Activated CD4-positive, alpha-beta T cell treated with anti-CD3 and anti-CD28 coated beads, Interleukin-2, amount 10 ng/mL, durations not matched to agents 7 days and 5 days (primary cell): ENCODE measurements around the gene UMAD1. TPM values are rescaled to one million over a fixed set of nuclear protein-coding genes. Genes with fewer than 3 reads are reported as not detected.

Experiments used
- CTCF ChIA-PET: fragments of 350-600 bp; sonication (Branson Sonifier 250); formaldehyde crosslinking; loops from one replicate; lab custom pipeline; 2021; ENCODE audit warnings: antibody characterized with exemption; lab: Charles Lee
- POLR2A ChIA-PET: fragments of 350-600 bp; sonication (Branson Sonifier 250); formaldehyde crosslinking; loops from one replicate; lab custom pipeline; 2021; ENCODE audit warnings: antibody characterized with exemption; lab: Charles Lee
- DNase-seq: peaks from one replicate; pipeline ENCODE4 v3.0.0-alpha.2; 2020
- H3K27ac Mint-ChIP-seq: one replicate; pipeline ENCODE4 v1.8.0; 2021; ENCODE audit warnings: mild to moderate bottlenecking, moderate library complexity, mixed read lengths
- H3K27me3 Mint-ChIP-seq: one replicate; pipeline ENCODE4 v1.8.0; 2021; ENCODE audit warnings: mixed read lengths
- H3K36me3 Mint-ChIP-seq: one replicate; pipeline ENCODE4 v1.8.0; 2021; ENCODE audit warnings: low read depth, mixed read lengths
- H3K4me1 Mint-ChIP-seq: one replicate; pipeline ENCODE4 v1.8.0; 2021; ENCODE audit warnings: mixed read lengths
- H3K4me3 Mint-ChIP-seq: one replicate; pipeline ENCODE4 v1.8.0; 2021; ENCODE audit warnings: mild to moderate bottlenecking, moderate library complexity, mixed read lengths
- H3K9me3 Mint-ChIP-seq: one replicate; pipeline ENCODE4 v1.8.0; 2021; ENCODE audit warnings: mixed read lengths
- total RNA-seq, 2 experiments: library from RNA; stranded (reverse); gene quantifications; one replicate each; pipeline ENCODE4 v1.2.3, GENCODE V29; 2021

The UMAD1 gene
- total RNA-seq, 2 experiments from 2014 or later = 16.3 to 16.4 TPM

- Mint-ChIP-seq H3K4me1 (peaks cover 20% of the 10 kb centered on the region), H3K4me3 (no peak overlapping the region), H3K9me3 (peaks cover 6% of the 10 kb centered on the region), H3K36me3 (peaks cover 9% of the 10 kb centered on the region), H3K27ac (peak overlapping the region; percentile 16), H3K27me3 (no peaks in the 10 kb centered on the region)
- POLR2A ChIA-PET = no interaction called here
- DNase-seq = peak; percentile 67
- CTCF ChIA-PET = interaction anchor here (0.6 to 2.0 kb wide), 14 partner anchors 11 to 1196 kb away, joined by 3 to 12 read pairs (median 4); no protein-coding TSS in a partner anchor
These were observed 40.8 kb downstream of the UMAD1 start for GRCh38 chr7:7681191-7681935.

DNA sequence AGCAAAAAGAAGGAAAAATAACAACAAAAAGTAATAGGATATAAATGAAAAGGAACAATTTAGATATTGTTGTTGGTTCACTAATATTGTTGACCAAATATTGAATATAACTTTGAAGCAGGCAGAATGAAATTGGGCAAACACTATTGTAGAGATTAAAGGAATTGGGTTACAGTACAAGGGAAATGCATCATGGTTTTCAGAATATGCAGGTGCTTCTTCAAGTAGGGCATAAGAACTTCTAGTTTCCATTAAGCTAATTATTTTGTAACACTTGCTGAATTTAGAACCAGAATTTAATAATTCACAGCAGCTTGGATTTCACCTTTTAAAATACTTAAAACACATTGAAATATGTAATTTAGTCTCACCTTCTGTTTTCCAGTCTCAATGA, 41.4 kb downstream of the UMAD1 start:
- no peak for DNase-seq
- ChIA-PET CTCF (interaction anchor here (0.8 to 2.0 kb wide), 7 partner anchors 11 to 508 kb away, joined by 3 to 12 read pairs (median 4); no protein-coding TSS in a partner anchor), POLR2A (no interaction called here)
- no peaks in the 10 kb centered on the region for H3K27me3 Mint-ChIP-seq
- H3K4me3 Mint-ChIP-seq = no peak overlapping the region
- no peak overlapping the region for H3K27ac Mint-ChIP-seq
- H3K36me3 Mint-ChIP-seq = peaks cover 9% of the 10 kb centered on the region
- peaks cover 6% of the 10 kb centered on the region for H3K9me3 Mint-ChIP-seq
- peaks cover 22% of the 10 kb centered on the region for H3K4me1 Mint-ChIP-seq

DNA sequence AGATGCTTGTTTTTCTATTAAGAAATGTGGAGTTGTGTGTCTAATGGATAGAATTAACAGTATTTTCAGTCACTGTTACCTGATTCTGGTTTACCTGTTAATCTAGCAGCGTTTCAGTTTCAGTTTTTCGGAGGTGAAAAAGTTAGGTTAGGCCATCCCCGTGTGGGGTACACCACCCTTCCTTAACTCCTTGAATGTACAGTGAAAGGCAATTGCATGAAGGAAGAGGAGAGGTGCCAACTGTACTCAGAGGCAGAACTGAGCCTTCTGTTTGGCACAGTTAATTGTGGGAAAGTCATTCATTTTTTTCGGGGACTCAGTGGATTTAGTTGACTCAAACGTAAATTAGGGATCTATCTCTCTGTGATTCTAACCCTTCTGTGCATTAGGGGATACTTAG, 42.3 kb downstream of the UMAD1 start:
- DNase-seq = no peak
- Mint-ChIP-seq H3K4me3 (no peak overlapping the region), H3K27me3 (no peaks in the 10 kb centered on the region), H3K27ac (no peak overlapping the region), H3K9me3 (peaks cover 2% of the 10 kb centered on the region), H3K4me1 (peaks cover 24% of the 10 kb centered on the region), H3K36me3 (peaks cover 5% of the 10 kb centered on the region)
- CTCF ChIA-PET = no interaction called here
- POLR2A ChIA-PET = no interaction called here

DNA sequence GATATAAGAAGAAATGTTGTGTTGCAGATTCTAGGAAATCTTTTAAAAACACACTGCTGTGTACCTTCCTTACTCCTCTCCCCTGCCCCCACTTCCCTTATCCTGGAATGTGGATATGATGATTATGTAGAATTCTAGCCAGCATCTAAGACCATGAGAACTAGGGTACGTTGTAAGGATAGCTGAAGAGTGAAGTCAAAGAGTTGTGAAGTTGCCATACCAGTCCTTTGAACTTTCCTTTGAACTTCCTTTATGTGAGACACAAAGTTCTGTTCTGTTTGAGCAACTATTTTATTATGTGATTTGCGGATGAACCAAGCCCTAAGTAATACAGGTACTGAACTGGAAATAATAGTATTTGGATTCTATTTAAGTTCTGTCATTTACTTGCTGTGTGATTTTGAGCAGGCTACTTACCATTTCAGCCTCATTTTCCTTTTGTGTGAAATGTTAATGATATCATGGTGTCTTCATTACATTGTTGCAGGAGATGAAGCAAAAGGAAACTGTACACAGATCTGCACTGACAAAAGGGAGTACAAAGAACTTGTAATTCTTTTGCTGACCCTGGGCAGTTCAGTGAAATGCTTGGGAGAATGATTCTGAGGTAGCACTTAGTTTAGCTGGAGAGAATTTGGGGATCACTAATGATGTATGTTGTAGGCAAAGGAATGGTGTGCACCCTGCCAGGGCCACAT, 46.4 kb downstream of the UMAD1 start:
- ChIA-PET POLR2A (no interaction called here), CTCF (interaction anchor here (1.2 kb wide), 1 partner anchor 32 kb away, joined by 3 read pairs; the partner anchor contains the start of gene RPA3)
- no peaks in the 10 kb centered on the region for H3K27me3 Mint-ChIP-seq
- H3K9me3 Mint-ChIP-seq = no peaks in the 10 kb centered on the region
- no peak overlapping the region for H3K4me3 Mint-ChIP-seq
- H3K36me3 Mint-ChIP-seq = peaks cover 3% of the 10 kb centered on the region
- no peak overlapping the region for H3K27ac Mint-ChIP-seq
- peaks cover 14% of the 10 kb centered on the region for H3K4me1 Mint-ChIP-seq
- DNase-seq = no peak

DNA sequence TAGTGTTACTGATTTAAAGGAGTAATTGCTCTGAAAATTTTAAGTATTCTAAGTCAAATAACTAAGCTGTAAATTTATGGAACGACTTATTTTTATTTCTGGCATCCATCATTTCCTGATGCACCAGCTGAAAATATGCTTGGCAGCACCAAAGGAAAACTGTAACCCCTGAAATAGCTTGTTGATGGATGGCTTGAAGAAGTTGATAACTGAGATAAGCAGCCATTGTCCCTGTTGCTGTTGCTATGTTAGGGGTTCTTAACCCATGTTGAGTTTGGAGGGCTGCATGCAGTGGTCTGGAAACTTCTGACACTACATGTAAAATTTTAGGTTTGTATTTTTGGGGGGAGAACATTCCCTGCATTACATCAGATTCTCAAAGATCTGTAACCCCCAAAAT, 47.2 kb downstream of the UMAD1 start:
- H3K36me3 Mint-ChIP-seq = peaks cover 3% of the 10 kb centered on the region
- H3K4me3 Mint-ChIP-seq = no peak overlapping the region
- H3K27me3 Mint-ChIP-seq = no peaks in the 10 kb centered on the region
- CTCF ChIA-PET = interaction anchor here (0.6 to 1.2 kb wide), 4 partner anchors 15 to 84 kb away, joined by 3 to 4 read pairs (median 3); partner anchors contain the start of gene RPA3
- peaks cover 8% of the 10 kb centered on the region for H3K4me1 Mint-ChIP-seq
- POLR2A ChIA-PET = no interaction called here
- DNase-seq = no peak
- no peaks in the 10 kb centered on the region for H3K9me3 Mint-ChIP-seq
- H3K27ac Mint-ChIP-seq = no peak overlapping the region

DNA sequence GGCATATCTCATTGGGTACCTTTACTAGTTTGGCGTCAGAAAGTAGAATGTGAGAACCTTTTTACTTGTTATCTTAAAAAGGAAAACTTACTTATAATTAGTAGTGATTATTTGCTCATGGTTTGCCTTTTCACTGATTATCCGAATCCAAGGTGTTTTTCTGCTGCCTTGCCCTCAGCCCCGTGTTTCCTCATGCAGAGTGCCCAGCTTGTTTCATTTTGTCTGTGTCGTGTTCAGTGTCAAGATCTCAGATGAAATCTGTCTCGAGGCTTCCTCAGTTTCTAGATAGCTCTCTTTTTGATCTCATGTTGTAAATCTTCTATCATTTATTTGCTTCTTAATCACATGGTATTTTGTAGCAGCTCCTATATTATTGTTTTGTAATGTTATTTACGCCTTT, 47.8 kb downstream of the UMAD1 start:
- Mint-ChIP-seq H3K4me3 (no peak overlapping the region), H3K27me3 (no peaks in the 10 kb centered on the region), H3K27ac (no peak overlapping the region), H3K36me3 (peaks cover 3% of the 10 kb centered on the region), H3K9me3 (no peaks in the 10 kb centered on the region), H3K4me1 (peaks cover 4% of the 10 kb centered on the region)
- ChIA-PET POLR2A (no interaction called here), CTCF (interaction anchor here (0.6 to 1.2 kb wide), 4 partner anchors 15 to 83 kb away, joined by 3 to 4 read pairs (median 3); partner anchors contain the start of gene RPA3)
- DNase-seq = no peak

GRCh38 chr7:7688956-7689355, 48.4 kb downstream of the UMAD1 start:
- ChIA-PET POLR2A (no interaction called here), CTCF (interaction anchor here (1.1 kb wide), 1 partner anchor 14 kb away, joined by 3 read pairs; no protein-coding TSS in a partner anchor)
- no peak for DNase-seq
- H3K4me1 Mint-ChIP-seq = peaks cover 4% of the 10 kb centered on the region
- peaks cover 2% of the 10 kb centered on the region for H3K36me3 Mint-ChIP-seq
- H3K27me3 Mint-ChIP-seq = no peaks in the 10 kb centered on the region
- H3K4me3 Mint-ChIP-seq = no peak overlapping the region
- no peaks in the 10 kb centered on the region for H3K9me3 Mint-ChIP-seq
- H3K27ac Mint-ChIP-seq = no peak overlapping the region

DNA sequence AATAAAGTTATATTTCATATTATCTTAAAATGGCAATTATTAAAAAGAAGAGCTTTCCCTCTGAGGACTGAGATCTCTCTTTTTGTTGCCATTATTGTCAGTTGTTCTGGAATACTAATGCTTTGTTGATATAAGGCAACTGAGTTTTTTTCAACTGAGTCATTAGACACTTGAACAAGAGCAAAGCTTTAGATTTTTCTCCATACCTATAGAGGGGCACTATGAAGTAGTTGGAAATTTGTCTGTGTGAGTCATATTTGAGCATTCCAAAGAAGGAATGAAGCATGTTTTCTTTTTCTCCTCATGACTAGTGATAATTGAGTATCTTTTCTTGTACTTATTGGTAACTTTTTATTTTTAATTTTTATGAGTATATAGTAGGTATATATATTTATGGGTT, 53.3 kb downstream of the UMAD1 start:
- Mint-ChIP-seq H3K4me1 (no peaks in the 10 kb centered on the region), H3K27ac (no peak overlapping the region), H3K4me3 (no peak overlapping the region), H3K36me3 (peaks cover 3% of the 10 kb centered on the region), H3K9me3 (no peaks in the 10 kb centered on the region), H3K27me3 (no peaks in the 10 kb centered on the region)
- ChIA-PET POLR2A (interaction anchor here (0.7 kb wide), 1 partner anchor 39 kb away, joined by 4 read pairs; no protein-coding TSS in a partner anchor), CTCF (interaction anchor here (2.0 kb wide), 1 partner anchor 12 kb away, joined by 12 read pairs; no protein-coding TSS in a partner anchor)
- DNase-seq = no peak

DNA sequence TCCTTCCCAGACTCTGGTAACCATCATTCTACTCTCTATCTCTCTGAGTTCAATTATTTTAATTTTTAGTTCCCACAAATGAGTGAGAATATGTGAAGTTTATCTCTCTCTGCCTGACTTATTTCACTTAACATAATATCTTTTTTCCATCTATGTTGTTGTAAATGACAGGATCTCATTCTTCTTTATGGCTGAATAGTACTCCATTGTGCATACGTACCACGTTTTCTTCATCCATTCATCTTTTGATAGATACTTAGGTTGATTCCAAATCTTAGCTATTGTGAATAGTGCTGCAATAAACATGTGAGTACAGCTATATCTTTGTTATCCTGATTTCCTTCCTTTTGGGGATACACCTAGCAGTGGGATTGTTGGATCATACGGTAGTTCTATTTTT, 54.0 kb downstream of the UMAD1 start:
- Mint-ChIP-seq H3K27ac (no peak overlapping the region), H3K27me3 (no peaks in the 10 kb centered on the region), H3K4me1 (peaks cover 2% of the 10 kb centered on the region), H3K36me3 (peaks cover 3% of the 10 kb centered on the region), H3K4me3 (no peak overlapping the region), H3K9me3 (no peaks in the 10 kb centered on the region)
- DNase-seq = no peak
- ChIA-PET POLR2A (no interaction called here), CTCF (interaction anchor here (0.9 kb wide), 1 partner anchor 521 kb away, joined by 3 read pairs; no protein-coding TSS in a partner anchor)

DNA sequence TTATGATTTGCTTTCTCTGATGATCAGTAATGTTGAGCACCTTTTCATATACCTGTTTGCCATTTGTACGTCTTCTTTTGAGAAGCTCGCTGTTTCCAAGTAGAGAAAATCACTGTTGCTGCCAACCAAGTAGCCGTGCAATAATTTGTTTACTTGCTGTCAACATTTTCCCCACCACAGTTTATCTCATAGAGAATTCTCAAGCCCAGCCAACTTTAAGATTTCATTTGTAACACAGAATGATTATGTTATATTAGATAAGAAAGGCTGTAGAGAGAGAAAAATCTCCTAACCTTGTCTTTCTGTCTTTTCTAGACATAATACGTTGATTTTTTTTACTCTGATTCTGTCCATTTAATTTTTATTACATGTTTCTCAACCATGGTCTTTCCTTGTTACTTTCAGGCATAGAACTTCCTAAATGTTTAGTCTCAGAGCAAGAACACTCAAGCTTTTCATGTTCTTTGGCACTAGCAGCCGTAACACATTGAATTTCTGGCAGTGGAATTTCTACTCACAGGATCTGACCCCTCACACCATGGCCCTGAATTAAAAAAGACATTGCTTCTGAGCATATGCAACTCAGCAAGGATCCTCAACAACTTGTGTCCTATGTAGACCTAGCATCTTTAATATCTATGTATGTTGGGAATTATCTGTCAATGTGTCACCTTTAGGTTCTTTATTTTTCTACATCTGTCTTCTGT, 54.7 kb downstream of the UMAD1 start:
- Mint-ChIP-seq H3K9me3 (no peaks in the 10 kb centered on the region), H3K27me3 (no peaks in the 10 kb centered on the region), H3K27ac (no peak overlapping the region), H3K4me1 (peaks cover 6% of the 10 kb centered on the region), H3K4me3 (no peak overlapping the region), H3K36me3 (peaks cover 3% of the 10 kb centered on the region)
- ChIA-PET POLR2A (no interaction called here), CTCF (interaction anchor here (0.9 kb wide), 1 partner anchor 520 kb away, joined by 3 read pairs; no protein-coding TSS in a partner anchor)
- DNase-seq = no peak

GRCh38 chr7:7696458-7697119, 56.0 kb downstream of the UMAD1 start:
- H3K4me3 Mint-ChIP-seq = no peak overlapping the region
- H3K36me3 Mint-ChIP-seq = peaks cover 3% of the 10 kb centered on the region
- H3K27me3 Mint-ChIP-seq = no peaks in the 10 kb centered on the region
- ChIA-PET POLR2A (no interaction called here), CTCF (interaction anchor here (0.5 to 2.1 kb wide), 3 partner anchors 11 to 405 kb away, joined by 4 read pairs; no protein-coding TSS in a partner anchor)
- H3K9me3 Mint-ChIP-seq = no peaks in the 10 kb centered on the region
- no peak overlapping the region for H3K27ac Mint-ChIP-seq
- peaks cover 6% of the 10 kb centered on the region for H3K4me1 Mint-ChIP-seq
- no peak for DNase-seq

DNA sequence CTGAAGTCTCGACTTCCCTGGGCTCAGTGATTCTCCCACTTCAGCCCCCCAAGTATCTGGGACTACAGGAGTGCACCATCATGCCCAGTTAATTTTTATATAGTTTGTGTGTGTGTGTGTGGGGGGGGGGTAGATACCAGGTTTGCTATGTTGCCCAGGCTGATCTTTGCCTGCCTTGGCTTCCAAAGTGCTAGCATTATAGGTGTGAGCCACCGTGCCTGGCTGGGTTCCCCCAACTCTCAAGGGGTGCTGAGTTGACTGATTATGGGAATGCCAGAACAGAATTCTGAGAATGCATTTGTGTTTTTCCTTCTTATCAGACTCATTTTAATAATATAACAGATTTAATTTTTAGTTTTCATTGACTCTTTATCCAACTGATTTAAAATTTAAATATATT, 58.4 kb downstream of the UMAD1 start:
- Mint-ChIP-seq H3K4me1 (peaks cover 6% of the 10 kb centered on the region), H3K36me3 (peaks cover 3% of the 10 kb centered on the region), H3K27me3 (no peaks in the 10 kb centered on the region), H3K4me3 (no peak overlapping the region), H3K9me3 (no peaks in the 10 kb centered on the region), H3K27ac (no peak overlapping the region)
- no peak for DNase-seq
- CTCF ChIA-PET = interaction anchor here (0.7 kb wide), 2 partner anchors 9 to 537 kb away, joined by 3 to 4 read pairs; no protein-coding TSS in a partner anchor
- POLR2A ChIA-PET = no interaction called here
